Measurements from ENCODE around the gene ITPA. TPM values are rescaled to one million over a fixed set of nuclear protein-coding genes. Genes with fewer than 3 reads are reported as not detected.
A peak's percentile ranks its signal among the peaks of the same experiment; 100 is the strongest.

Gene ITPA
- total RNA-seq, 2 donors from 2014 or later: 31.4 to 36.3 TPM

DNA sequence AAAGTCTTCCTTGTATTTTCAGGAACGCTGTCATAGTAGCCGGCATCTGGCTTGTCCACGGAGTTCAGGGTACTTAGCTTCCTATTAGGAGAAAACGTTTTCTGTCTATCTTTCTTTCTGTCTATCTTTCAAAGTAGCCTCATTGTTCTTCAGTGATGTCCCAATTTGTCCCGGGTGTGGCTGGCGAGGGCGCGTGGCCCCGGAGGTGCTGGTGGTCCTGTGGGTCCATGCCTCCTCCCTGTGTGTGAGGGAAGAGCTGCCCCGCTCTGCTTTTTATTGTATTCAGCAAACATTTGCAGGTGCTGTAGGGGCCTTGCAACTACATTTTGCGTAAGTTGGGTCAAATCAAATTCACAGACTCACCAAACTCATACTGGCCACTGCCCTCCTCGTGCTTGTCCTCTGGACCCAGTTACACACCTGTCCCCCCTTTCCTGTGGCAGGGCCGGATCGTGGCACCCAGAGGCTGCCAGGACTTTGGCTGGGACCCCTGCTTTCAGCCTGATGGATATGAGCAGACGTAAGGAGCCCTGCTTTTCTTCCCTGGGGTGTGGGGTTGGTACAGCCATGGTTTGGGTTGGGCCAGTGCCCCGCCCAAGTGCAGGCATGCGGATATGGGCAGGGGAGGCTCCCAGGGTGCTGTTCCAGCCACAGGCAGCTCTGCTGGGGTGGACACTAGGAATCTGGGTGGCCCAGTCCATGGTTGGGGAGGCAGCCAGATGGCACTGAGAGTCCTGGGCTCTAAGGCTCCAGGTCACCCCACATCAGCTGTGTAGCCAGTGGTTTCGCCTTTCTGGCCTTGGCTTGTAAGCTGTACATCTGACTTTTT is 12.3 kb downstream of the ITPA start:
- no peaks in the 10 kb centered on the region for H3K27me3 ChIP-seq
- H3K9me3 ChIP-seq: no peaks in the 10 kb centered on the region
- peaks cover 7% of the 10 kb centered on the region for H3K4me1 ChIP-seq
- intact Hi-C loops (cut with DNase I): no loop called here
- TF ChIP-seq POLR2A (IDR thresholded peaks at IDR 0.05): no peak
- TF ChIP-seq, protein P1, sequence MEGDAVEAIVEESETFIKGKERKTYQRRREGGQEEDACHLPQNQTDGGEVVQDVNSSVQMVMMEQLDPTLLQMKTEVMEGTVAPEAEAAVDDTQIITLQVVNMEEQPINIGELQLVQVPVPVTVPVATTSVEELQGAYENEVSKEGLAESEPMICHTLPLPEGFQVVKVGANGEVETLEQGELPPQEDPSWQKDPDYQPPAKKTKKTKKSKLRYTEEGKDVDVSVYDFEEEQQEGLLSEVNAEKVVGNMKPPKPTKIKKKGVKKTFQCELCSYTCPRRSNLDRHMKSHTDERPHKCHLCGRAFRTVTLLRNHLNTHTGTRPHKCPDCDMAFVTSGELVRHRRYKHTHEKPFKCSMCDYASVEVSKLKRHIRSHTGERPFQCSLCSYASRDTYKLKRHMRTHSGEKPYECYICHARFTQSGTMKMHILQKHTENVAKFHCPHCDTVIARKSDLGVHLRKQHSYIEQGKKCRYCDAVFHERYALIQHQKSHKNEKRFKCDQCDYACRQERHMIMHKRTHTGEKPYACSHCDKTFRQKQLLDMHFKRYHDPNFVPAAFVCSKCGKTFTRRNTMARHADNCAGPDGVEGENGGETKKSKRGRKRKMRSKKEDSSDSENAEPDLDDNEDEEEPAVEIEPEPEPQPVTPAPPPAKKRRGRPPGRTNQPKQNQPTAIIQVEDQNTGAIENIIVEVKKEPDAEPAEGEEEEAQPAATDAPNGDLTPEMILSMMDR (IDR thresholded peaks at IDR 0.05): no peak
- no peak overlapping the region for H3K4me3 ChIP-seq
- ATAC-seq (no peak), DNase-seq (no peak)
- no peaks in the 10 kb centered on the region for H3K36me3 ChIP-seq (replicated peaks in 1 of 2; ENCODE audit: insufficient read depth in 1 of 2, low read depth in 2 of 2)
- WGBS, 2 donors: 83 to 87% methylated on average over 17 of the region's 18 CpGs
- no peak overlapping the region for H3K27ac ChIP-seq

DNA sequence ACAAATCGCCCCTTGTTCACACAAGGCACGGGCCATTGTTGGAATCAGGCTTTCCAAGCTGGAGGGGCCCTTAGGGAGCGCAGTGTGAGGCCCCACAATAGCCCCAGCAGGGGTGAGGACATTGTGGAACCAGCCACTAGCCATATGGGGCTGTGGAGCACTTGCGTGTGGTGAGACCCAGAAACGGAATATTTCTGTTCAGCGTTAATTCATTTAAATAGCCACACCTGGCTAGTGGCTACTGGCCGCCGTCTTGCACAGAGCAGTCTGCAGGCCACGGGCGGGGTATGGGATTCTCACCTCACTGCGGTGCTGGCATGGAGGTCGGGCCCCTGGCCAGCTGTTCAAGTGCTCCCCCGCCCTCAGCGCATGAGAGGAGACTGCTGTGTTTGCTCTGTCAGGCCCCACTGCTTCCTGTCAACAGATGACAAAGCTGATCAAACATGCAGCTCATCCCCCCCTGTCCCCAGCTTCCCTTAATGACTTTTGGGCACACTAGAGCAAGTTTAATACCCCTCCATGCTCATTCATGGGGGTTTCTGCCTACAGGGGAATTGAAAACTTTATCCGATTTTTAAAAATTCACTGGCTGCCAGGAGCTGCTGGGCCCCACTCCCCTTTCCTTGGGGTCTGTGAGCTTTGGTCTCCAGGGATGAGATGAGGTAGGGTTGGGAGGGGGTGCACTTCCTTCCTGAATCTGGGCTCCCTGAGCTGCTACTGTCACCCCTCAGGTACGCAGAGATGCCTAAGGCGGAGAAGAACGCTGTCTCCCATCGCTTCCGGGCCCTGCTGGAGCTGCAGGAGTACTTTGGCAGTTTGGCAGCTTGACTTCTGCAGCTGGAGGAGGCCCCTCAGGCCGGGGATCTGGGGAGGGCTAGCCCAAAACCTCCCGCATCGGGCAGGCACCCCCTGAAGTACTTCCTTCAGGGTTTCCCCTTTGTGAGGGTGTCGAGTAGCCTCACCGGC is 13.6 kb downstream of the ITPA start:
- 71 to 85% methylated on average over 13 to 25 of the region's 25 CpGs for WGBS, 2 donors
- ATAC-seq (no peak), DNase-seq (peak in 3 of 4 donors; percentile 36 to 47 (median 40))
- H3K9me3 ChIP-seq: no peaks in the 10 kb centered on the region
- no peak for TF ChIP-seq POLR2A (IDR thresholded peaks at IDR 0.05)
- TF ChIP-seq, protein P1 (IDR thresholded peaks at IDR 0.05): no peak
- H3K4me3 ChIP-seq: no peak overlapping the region
- intact Hi-C loops (cut with DNase I): no loop called here
- no peak overlapping the region for H3K27ac ChIP-seq
- no peaks in the 10 kb centered on the region for H3K36me3 ChIP-seq (replicated peaks in 1 of 2; ENCODE audit: insufficient read depth in 1 of 2, low read depth in 2 of 2)
- peaks cover 7% of the 10 kb centered on the region for H3K4me1 ChIP-seq
- H3K27me3 ChIP-seq: no peaks in the 10 kb centered on the region

DNA sequence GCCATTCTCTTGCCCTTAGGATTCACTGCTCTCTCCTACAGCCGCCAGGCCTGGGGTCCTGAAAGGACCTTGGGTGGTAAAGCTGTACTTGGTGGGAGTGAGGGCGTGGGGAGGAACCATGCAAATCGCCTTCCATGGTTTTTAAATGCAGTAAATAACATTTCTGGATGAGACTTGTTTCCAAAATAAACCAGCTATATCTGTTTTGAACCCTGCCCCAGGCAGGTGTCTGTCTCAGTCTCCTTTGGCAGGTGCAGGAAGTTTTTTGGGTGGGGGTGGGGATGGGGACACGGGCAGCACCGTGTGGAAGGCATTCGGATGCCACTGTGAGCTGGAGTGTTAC is 14.3 kb downstream of the ITPA start:
- intact Hi-C loops (cut with DNase I): no loop called here

DNA sequence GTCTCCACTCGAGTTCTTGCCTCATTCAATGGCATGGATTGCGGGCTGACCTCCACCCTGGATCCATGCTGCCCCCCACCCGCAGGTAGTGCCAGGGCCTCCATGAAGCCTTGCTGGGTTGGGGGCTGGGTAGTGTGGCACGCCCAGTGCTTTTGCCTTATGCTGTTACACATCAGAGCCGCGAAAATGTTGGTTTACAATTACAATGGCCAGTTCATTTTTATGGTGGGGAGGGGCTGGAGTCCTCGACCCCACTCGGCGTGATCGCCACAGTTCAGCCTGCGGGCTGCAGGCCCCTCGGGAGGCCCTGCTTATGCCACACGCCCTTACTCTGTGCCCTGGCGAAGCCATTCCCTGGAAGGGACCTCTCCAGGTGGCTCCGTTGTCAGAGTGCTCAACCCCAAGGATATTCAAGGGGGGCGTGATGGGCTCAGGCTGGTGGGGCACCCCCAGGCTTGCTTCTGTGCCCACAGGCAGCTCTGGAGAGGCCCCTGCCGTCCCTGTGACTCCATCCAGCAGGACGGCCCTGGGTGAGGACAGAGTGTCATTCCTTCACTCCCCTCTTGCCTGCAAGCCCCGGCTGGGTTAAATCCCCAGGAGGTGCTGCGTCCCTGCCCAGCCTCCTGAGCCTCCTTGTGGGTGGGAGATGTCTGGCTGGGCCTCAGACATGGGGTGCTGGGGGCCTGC is 14.8 kb downstream of the ITPA start:
- Histone ChIP-seq H3K4me1 (no peaks in the 10 kb centered on the region), H3K27ac (no peak overlapping the region), H3K36me3 (replicated peaks in 1 of 2; ENCODE audit: insufficient read depth in 1 of 2, low read depth in 2 of 2) (no peaks in the 10 kb centered on the region), H3K9me3 (no peaks in the 10 kb centered on the region), H3K27me3 (no peaks in the 10 kb centered on the region), H3K4me3 (no peak overlapping the region)
- ATAC-seq (no peak), DNase-seq (no peak)
- WGBS, 2 donors: 85 to 100% methylated on average over 2 to 20 of the region's 20 CpGs
- intact Hi-C loops (cut with DNase I): no loop called here
- no peak for TF ChIP-seq POLR2A (IDR thresholded peaks at IDR 0.05)
- TF ChIP-seq, protein P1 (IDR thresholded peaks at IDR 0.05): no peak

More for the DNA sequence above, 14.3 kb downstream of the ITPA start:
- Histone ChIP-seq H3K4me3 (no peak overlapping the region), H3K36me3 (replicated peaks in 1 of 2; ENCODE audit: insufficient read depth in 1 of 2, low read depth in 2 of 2) (no peaks in the 10 kb centered on the region), H3K27ac (no peak overlapping the region), H3K4me1 (peaks cover 2% of the 10 kb centered on the region), H3K27me3 (no peaks in the 10 kb centered on the region), H3K9me3 (no peaks in the 10 kb centered on the region)
- 85 to 92% methylated on average over 2 to 6 of the region's 6 CpGs for WGBS, 2 donors
- DNase-seq (no peak), ATAC-seq (no peak)
- TF ChIP-seq, protein P1 (IDR thresholded peaks at IDR 0.05): no peak
- TF ChIP-seq POLR2A (IDR thresholded peaks at IDR 0.05): no peak

Data from body of pancreas (tissue), 4 donors.